ENCODE results near the gene HTR3A.

HTR3A gene

DNA sequence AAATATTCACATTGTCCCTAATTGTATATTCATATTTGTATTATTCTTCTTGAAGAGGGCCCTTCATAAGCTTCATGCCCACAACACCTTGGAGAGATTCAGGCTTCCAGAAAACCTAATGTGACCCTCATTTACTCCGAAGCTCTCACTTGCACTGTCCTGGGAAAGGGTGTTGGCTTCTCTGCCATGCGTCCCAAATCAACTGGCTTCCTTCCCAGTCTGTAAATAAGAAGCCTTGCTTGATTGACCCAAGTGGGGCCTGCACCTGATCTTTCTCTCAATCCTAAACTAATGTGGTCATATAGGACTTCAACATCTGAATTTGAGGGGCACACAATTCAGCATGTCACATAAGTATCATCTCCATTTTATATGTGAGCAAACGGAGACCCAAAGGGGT lies 44.1 kb downstream of the HTR3A start:
- no peak for DNase-seq (ENCODE audit: low spot score)

DNA sequence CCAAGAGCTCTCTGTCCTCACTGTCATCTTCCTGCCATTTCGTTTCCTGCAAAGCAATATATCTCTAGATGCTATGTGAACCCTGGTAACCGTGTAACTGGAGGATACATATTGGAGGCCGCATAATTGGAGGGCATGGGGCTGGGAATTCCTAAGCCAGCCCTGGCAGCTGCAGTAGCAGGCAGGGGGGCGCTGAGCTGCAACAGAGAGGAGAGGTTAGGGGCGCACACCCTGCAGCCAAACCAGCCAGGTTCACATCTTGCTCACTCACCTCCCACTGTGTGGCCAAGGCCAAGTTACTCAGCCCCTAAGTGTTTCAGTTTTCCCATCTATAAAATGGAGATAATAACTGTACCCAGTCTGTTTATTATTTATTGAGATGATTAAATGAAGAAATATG lies 44.7 kb downstream of the HTR3A start:
- DNase-seq (ENCODE audit: low spot score) = no peak

DNA sequence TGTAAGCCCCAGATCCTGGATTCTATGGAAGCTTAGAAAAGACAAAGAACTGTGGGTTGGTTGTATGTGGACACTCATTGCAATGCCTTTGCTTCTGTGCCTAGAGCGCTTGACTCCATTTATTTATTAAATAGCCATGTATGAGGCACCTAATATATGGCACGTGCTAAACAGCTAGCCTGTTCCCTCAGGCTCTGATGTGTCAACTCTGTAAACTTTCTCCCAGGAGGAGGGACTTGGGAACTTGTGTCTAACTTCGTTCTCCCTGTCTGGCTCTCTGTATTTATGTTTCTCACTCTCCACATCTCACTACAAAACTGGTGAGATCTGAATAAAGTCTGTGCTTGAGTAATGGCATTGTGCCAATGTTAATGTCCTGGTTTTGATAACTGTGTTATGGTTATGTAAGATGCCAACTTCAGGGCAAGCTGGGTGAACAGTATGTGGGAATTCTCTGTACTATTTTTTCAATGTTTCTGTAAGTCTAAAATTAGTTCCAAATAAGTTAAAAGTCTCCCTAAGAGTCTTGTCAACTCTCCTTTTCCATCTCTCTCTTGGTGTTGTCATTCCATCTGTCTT lies 50.5 kb downstream of the HTR3A start:
- no peak for DNase-seq (ENCODE audit: low spot score)

DNA sequence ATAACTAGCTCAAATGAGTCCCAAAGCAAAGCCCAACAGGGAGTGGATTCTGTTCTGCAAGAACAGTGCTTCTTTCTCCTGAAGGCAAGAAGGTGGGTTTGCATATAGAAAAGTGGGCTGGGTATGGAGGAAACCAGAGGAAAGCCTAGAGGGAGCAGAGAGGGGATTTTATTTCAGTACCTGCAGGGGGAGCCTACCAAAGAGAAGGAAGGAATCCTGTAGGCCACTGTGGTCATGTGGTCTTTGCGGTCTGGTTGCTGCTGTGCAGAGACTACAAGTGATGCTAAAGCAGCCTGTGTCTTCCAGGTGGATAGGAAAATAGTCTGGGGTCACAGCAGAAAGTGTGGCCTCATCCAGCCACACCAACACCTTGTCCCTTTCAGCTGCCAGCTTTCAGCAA lies 51.4 kb downstream of the HTR3A start:
- peak; percentile 60 for DNase-seq (ENCODE audit: low spot score)

DNA sequence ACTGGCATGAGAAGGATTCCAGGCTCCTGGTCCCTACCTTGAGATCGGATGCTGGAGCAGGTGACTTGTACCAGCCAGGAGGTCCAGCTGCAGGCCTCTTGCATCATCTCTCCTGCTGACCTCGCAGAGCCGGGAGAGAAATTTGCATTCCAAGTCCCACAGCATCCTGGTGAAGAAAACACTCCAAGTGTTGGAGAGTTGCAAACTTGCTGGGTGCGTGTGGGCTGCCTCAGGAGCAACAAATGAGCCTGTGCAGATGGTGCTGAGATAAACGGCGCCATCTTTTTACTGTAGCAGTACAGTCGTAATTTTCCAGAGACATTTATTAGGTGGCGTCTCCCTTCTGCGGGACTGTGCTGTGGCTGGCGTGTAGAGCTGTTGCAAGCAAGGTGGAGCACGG lies 52.5 kb downstream of the HTR3A start:
- no peak for DNase-seq (ENCODE audit: low spot score)

DNA sequence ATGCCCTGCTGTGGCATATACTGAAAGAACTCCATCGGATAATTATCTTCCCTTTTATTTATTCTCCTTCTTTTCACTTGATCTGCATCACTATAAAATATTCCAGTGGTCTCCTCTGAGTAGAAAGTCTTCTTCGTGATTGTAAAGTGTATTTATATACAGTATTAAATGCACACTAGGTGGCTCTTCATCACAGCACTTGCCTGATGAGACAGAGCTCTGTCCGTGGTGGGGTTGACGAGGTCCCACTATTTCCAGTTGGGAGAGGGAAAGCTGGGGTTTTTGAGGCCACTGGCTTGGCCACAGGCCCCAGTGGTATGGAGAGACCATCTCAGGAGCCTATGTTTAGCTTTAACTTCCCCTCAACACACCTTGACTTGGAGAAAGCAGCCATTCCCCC lies 53.0 kb downstream of the HTR3A start:
- no peak for DNase-seq (ENCODE audit: low spot score)

DNA sequence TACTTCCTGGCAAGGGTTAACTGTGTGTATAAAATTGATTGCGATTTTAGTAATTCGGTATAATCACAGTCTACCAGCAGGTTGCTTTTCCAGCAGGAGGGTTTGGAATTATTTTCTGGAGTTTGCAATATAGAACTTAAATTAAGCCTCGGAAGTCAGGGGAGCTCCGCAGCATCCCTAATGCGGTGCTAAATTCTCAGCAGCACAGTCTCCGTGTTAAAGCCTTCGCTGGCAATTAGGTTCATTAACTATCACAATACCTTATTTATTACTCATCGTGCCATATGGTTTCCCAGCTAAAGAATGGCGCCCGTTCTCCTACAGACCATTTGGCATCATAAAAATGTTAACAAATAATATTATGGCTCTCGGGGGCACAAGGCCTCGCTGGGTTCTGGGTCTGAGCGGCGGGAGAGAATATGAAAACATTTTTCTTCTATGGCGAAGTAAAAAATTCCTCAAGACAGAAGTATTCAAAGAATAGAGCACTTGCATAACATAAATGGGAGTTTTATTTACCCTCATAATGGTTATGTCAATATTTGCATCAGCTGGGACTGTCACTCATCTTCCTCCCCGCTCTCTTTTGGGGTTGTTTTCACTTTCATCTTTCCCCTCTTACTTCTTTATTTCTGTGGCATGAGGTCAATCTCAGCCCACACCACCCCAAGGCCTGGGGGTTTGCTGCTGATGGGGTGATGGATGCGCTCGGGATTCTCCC lies 56.5 kb downstream of the HTR3A start:
- no peak for DNase-seq (ENCODE audit: low spot score)

DNA sequence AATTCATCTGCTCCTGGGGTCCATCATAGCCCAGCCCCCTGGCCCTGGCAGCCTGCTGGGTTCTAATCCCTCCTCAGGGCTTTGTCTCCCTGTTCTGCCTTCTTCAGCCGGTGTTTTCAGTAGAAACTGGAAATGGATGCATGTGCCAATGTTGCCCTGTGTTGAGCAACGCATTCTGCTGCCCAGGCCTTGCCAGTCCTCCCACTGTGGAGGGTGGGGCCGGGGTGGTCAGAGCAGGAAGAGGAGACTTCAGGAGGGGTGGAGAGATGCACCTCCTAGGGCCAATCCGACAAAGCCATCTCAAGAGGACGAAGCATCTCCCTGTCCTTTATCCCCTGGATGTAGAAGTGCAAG lies 57.0 kb downstream of the HTR3A start:
- DNase-seq (ENCODE audit: low spot score) = no peak

DNA sequence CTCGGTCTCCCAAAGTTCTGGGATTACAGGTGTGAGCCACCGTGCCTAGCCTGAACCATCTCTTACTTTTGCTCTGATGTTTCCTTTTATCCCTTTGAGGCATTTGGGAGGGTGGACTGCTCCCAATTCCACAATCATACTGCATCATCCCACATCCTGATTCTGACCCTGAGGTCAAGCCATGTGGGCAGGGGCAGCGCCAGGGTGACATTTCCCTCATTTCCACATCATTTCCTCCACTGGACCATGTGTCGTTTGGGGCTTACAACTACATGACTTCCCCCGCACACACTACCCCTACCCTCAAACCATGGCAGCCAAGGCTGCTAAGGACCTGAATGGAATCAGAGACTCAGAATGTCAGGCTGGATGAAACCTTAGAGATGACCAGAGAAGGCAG lies 58.2 kb downstream of the HTR3A start:
- no peak for DNase-seq (ENCODE audit: low spot score)

DNA sequence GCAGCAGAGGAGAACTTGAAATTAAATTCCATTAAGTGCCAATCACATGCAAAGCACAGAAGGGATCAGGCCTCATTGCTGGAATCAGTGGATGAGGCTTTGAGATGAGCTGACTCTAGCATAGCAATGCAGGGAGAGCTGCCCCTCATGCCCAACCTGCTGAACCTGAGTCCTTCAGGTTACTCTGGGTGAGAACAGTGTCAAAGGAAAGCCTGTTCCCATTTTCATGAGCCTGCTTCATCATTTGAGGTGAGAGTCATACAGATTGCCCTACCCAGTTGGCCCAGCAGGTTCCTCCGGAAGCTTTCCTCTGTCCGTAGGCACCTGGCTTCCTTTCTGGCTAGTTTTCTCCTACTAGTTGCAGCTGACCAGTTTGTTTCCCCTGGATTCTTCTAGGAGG lies 58.7 kb downstream of the HTR3A start:
- DNase-seq (ENCODE audit: low spot score) = no peak

DNA sequence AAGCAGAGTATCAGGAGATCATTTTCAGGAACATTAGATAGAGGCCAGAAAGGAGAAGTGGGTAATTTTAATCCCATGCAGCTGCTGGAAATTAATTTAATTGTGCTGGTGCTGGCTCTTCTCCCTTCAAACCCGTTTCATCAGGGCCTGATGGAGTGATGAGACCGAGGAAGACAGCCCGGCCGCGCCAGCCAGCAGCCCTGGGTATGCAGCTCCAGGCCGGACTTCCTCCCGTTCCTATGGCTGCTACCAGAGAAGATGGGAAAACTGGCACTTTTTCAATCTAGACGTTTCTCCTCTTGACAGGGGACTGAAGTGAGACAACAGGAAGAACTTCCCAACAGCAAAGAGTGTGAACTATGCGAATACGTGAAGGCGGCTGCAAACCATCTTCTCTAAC lies 60.0 kb downstream of the HTR3A start:
- DNase-seq (ENCODE audit: low spot score) = no peak

DNA sequence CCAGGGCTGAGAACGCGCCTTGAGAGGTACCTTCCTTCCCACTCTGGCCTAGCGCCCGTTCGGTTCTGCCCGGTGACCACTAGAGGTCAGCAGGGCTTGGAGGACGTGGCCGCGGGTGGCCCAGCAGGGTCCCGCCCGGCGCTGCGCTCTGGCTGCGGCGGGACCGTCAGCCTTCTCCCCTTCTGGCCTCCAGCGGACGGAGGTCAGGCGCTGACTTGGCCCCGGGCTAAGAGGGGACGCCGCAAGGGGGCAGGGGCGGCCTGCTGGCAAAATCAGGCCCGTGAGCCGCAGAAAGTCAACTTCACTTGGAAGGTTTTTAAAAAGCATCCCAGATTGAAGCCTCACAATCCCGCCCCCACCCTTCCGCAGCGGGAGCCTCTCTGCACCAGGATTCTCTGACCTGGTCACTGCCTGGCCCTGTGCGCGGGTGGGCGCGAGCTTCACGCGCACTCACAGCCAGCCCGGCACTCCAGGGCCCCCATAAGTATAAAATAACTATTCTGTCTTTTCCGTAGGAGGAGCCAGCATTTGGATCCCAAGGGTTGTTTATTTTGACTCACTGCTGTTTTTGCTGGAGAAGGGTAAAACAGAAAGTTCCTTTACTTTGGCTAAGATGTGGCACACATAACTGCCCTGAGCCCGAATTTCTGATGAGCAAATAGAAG lies 61.4 kb downstream of the HTR3A start:
- peak; percentile 89 for DNase-seq (ENCODE audit: low spot score)

DNA sequence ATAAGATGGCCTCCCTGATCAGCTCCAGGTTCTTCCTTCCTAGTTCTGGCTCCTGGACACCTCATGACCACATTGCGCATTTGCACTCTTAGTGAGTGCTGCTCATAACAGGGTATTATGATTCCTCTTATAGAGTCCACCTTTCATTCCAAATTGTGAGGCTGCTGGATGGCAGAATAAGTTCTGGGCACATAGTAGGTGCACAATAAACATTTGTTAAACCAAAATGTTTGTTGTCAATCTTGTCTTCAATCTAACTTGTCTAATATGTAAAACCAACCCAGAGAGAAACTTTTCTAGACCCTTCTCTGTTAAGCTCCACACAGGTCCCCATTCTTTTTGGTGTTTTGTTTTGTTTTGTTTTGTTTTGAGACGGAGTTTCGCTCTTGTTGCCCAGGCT lies 62.0 kb downstream of the HTR3A start:
- DNase-seq (ENCODE audit: low spot score) = no peak

DNA sequence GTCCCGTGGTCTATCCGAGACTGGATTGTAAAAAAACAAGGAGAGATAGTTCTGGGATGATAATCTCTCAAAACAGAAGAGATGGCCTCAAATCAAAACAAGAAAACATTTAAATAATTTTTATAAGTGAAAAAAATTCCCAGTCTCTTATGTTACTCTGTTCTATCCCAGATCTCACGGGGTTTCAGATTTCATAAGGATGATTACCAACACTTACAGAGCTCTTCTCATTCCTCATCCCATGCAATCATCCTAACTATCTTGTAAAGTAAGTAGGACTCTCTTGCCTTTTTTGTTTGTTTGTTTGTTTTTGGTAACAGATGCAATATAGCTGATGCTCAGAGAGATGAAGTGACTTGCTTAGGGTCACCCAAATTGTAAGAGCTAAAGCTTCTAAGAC lies 64.6 kb downstream of the HTR3A start:
- no peak for DNase-seq (ENCODE audit: low spot score)
